GM04504 (cell line): ENCODE data around the gene RANBP10.
"Not testable (repeated sequence)": the region's sequence is repeated elsewhere in the genome, so short reads cannot be mapped to it uniquely, and the experiment has no call there.

Experiments used
- DNase-seq: peaks from one replicate; pipeline ENCODE4 v3.0.0-alpha.2; 2012; ENCODE audit warnings: low read depth

The RANBP10 gene

GRCh38 chr16:67779256-67780014, 26.9 kb downstream of the RANBP10 start:
- DNase-seq, result no peak

GRCh38 chr16:67775273-67775672, 31.1 kb downstream of the RANBP10 start:
- DNase-seq, result no peak

- no peak for DNase-seq
Measured at GRCh38 chr16:67774457-67774853, 31.9 kb downstream of the RANBP10 start.

GRCh38 chr16:67773569-67774456, 32.5 kb downstream of the RANBP10 start:
- no peak for DNase-seq

GRCh38 chr16:67773099-67773498, 33.3 kb downstream of the RANBP10 start:
- no peak for DNase-seq

GRCh38 chr16:67770346-67770991, 35.9 kb downstream of the RANBP10 start:
- no peak for DNase-seq

- peak; percentile 11 for DNase-seq
Measured at GRCh38 chr16:67767953-67768352, 38.4 kb downstream of the RANBP10 start.

GRCh38 chr16:67766291-67766690, 40.1 kb downstream of the RANBP10 start:
- DNase-seq, result no peak

- DNase-seq, result no peak
Measured at GRCh38 chr16:67764158-67764667, 42.1 kb downstream of the RANBP10 start.

- no peak for DNase-seq
Measured at GRCh38 chr16:67763066-67763465, 43.3 kb downstream of the RANBP10 start.

- no peak for DNase-seq
Measured at GRCh38 chr16:67762385-67762784, 44.0 kb downstream of the RANBP10 start.

- no peak for DNase-seq
Measured at GRCh38 chr16:67761924-67762323, 44.4 kb downstream of the RANBP10 start.

GRCh38 chr16:67760956-67761230, 45.5 kb downstream of the RANBP10 start:
- DNase-seq, result no peak

- no peak for DNase-seq
Measured at GRCh38 chr16:67760206-67760955, 46.0 kb downstream of the RANBP10 start.

GRCh38 chr16:67758966-67759365, 47.4 kb downstream of the RANBP10 start:
- no peak for DNase-seq

GRCh38 chr16:67758006-67758405, 48.4 kb downstream of the RANBP10 start:
- no peak for DNase-seq

GRCh38 chr16:67752641-67753040, 53.7 kb downstream of the RANBP10 start:
- no peak for DNase-seq

GRCh38 chr16:67751331-67751730, 55.0 kb downstream of the RANBP10 start:
- not testable (repeated sequence) for DNase-seq

- DNase-seq, result no peak
Measured at GRCh38 chr16:67750466-67750865, 55.9 kb downstream of the RANBP10 start.

- no peak for DNase-seq
Measured at GRCh38 chr16:67749436-67750078, 56.8 kb downstream of the RANBP10 start.

- DNase-seq, result no peak
Measured at GRCh38 chr16:67748834-67749233, 57.5 kb downstream of the RANBP10 start.
